ENCODE data around the gene E2F3. TPM values are rescaled to one million over a fixed set of nuclear protein-coding genes. Genes with fewer than 3 reads are reported as not detected.

The E2F3 gene
- total and polyA plus RNA-seq, 2 donors (not counting 3 experiments of a cell fraction or from before 2014, with no cell fraction given) = 8.6 to 22.0 TPM

DNA sequence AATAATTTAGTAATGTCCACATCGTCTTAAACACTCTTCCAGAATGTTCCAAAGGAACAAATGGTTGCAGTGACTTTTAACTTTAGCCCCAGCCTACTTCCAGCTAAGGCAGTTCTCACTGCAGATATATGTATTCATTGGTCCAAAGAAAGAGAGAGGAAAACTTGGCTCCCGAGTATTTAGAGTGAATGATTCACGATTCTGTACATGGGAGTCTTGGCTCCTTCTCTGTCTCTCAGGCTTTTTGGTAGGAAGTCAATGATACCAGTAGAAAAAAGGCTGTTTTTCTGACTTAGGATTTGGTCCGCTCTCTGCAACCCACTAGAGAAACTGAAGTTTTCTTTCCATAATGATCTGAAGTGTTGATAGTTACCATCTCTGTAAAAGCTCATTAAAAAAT lies 38.6 kb downstream of the E2F3 start:
- Histone ChIP-seq H3K9me1 (replicated peaks; ENCODE audit: control insufficient read depth, extremely low read depth, insufficient read depth, low read length) (peaks cover 6% of the 10 kb centered on the region), H3K9ac (replicated peaks; ENCODE audit: extremely low read depth, insufficient read depth, low read length) (no peak overlapping the region), H3K4me2 (ENCODE audit: insufficient read depth, low read length) (no peak overlapping the region), H3K4me1 (ENCODE audit: control insufficient read depth, extremely low read depth, insufficient read depth, low read length) (no peaks in the 10 kb centered on the region), H4K20me1 (replicated peaks; ENCODE audit: control insufficient read depth, extremely low read depth, insufficient read depth, low read length) (peaks cover 6% of the 10 kb centered on the region), H3K36me3 (ENCODE audit: control insufficient read depth in 2 of 2, extremely low read depth in 1 of 2, insufficient read depth in 2 of 2, low read length in 2 of 2) (peaks cover 0 to 2% of the 10 kb centered on the region in 2 experiments), H3K4me3 (replicated peaks in 1 of 3; ENCODE audit: insufficient read depth in 1 of 3, low read depth in 1 of 3, low read length in 3 of 3) (no peak overlapping the region), H3K9me3 (replicated peaks; ENCODE audit: control insufficient read depth, insufficient read depth, low read length) (no peaks in the 10 kb centered on the region), H3K79me2 (ENCODE audit: control insufficient read depth, insufficient read depth, low read length) (peaks cover 76% of the 10 kb centered on the region), H3K27ac (ENCODE audit: insufficient read depth, low read depth, low read length) (no peak overlapping the region), H2AFZ (ENCODE audit: low read depth, low read length) (no peak overlapping the region), H3K27me3 (ENCODE audit: control insufficient read depth in 2 of 2, insufficient read depth in 2 of 2, low read length in 2 of 2) (no peaks in the 10 kb centered on the region)
- intact Hi-C loops (cut with micrococcal nuclease) (no loop called here), dilution Hi-C loops (cut with MboI; ENCODE audit: extremely low pct_ligation_motif_present, low sequenced_read_pairs) (no loop called here)
- BruUV-seq (replicated peaks) = no TSS peak
- DNase-seq (ENCODE audit: low read depth, low spot score) (no peak), FAIRE-seq (no peak)
- TF ChIP-seq, protein P1, sequence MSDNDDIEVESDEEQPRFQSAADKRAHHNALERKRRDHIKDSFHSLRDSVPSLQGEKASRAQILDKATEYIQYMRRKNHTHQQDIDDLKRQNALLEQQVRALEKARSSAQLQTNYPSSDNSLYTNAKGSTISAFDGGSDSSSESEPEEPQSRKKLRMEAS (IDR thresholded peaks at IDR 0.05; ENCODE audit: insufficient read depth, insufficient read length) = no peak
- TF ChIP-seq POLR2AphosphoS5 (IDR thresholded peaks at IDR 0.05; ENCODE audit: insufficient read depth, low read depth, low read length) = no peak
- no peak for TF ChIP-seq MYC (IDR thresholded peaks at IDR 0.05; ENCODE audit: low read depth, low read length)
- TF ChIP-seq EZH2 (IDR thresholded peaks at IDR 0.05; ENCODE audit: borderline replicate concordance, low read depth, low read length, severe bottlenecking) = no peak
- no peak for TF ChIP-seq POLR2A (IDR thresholded peaks at IDR 0.05; ENCODE audit: low read depth, low read length)
- CTCF ChIA-PET = no interaction called here
- POLR2A ChIA-PET = no interaction called here

- H3K27ac ChIP-seq (ENCODE audit: insufficient read depth, low read depth, low read length) = no peak overlapping the region
Measured at GRCh38 chr6:20441236-20441635, 39.6 kb downstream of the E2F3 start.

More at GRCh38 chr6:20441236-20441635, 39.6 kb downstream of the E2F3 start:
- H2AFZ ChIP-seq (ENCODE audit: low read depth, low read length) = no peak overlapping the region
- POLR2A ChIA-PET = no interaction called here
- TF ChIP-seq JUN (IDR thresholded peaks at IDR 0.05; ENCODE audit: borderline replicate concordance, insufficient read depth, insufficient read length, low read depth) (no peak), FOS (IDR thresholded peaks at IDR 0.05; ENCODE audit: borderline replicate concordance, insufficient read depth, low read length) (no peak), EZH2 (IDR thresholded peaks at IDR 0.05; ENCODE audit: borderline replicate concordance, low read depth, low read length, severe bottlenecking) (no peak), POLR2A (IDR thresholded peaks at IDR 0.05; ENCODE audit: low read depth, low read length) (no peak), MYC (IDR thresholded peaks at IDR 0.05; ENCODE audit: low read depth, low read length) (no peak), GATA2 (IDR thresholded peaks at IDR 0.05; ENCODE audit: insufficient read depth, insufficient read length, low read depth, low read length) (no peak), POLR2AphosphoS5 (IDR thresholded peaks at IDR 0.05; ENCODE audit: insufficient read depth, low read depth, low read length) (no peak)
- TF ChIP-seq, protein P1 (IDR thresholded peaks at IDR 0.05; ENCODE audit: insufficient read depth, insufficient read length) = no peak
- TF ChIP-seq, protein P2, sequence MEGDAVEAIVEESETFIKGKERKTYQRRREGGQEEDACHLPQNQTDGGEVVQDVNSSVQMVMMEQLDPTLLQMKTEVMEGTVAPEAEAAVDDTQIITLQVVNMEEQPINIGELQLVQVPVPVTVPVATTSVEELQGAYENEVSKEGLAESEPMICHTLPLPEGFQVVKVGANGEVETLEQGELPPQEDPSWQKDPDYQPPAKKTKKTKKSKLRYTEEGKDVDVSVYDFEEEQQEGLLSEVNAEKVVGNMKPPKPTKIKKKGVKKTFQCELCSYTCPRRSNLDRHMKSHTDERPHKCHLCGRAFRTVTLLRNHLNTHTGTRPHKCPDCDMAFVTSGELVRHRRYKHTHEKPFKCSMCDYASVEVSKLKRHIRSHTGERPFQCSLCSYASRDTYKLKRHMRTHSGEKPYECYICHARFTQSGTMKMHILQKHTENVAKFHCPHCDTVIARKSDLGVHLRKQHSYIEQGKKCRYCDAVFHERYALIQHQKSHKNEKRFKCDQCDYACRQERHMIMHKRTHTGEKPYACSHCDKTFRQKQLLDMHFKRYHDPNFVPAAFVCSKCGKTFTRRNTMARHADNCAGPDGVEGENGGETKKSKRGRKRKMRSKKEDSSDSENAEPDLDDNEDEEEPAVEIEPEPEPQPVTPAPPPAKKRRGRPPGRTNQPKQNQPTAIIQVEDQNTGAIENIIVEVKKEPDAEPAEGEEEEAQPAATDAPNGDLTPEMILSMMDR (IDR thresholded peaks at IDR 0.05; ENCODE audit: extremely low read depth in 1 of 2, insufficient read depth in 1 of 2, low read depth in 1 of 2, low read length in 2 of 2) = no peak
- FAIRE-seq (no peak), DNase-seq (ENCODE audit: low read depth, low spot score) (no peak)
- no TSS peak for BruUV-seq (replicated peaks)
- H4K20me1 ChIP-seq (replicated peaks; ENCODE audit: control insufficient read depth, extremely low read depth, insufficient read depth, low read length) = peaks cover 6% of the 10 kb centered on the region
- H3K9ac ChIP-seq (replicated peaks; ENCODE audit: extremely low read depth, insufficient read depth, low read length) = no peak overlapping the region
- H3K9me1 ChIP-seq (replicated peaks; ENCODE audit: control insufficient read depth, extremely low read depth, insufficient read depth, low read length) = peaks cover 6% of the 10 kb centered on the region
- peaks cover 0 to 2% of the 10 kb centered on the region in 2 experiments for H3K36me3 ChIP-seq (ENCODE audit: control insufficient read depth in 2 of 2, extremely low read depth in 1 of 2, insufficient read depth in 2 of 2, low read length in 2 of 2)
- H3K9me3 ChIP-seq (replicated peaks; ENCODE audit: control insufficient read depth, insufficient read depth, low read length) = no peaks in the 10 kb centered on the region
- no peak overlapping the region for H3K4me3 ChIP-seq (replicated peaks in 1 of 3; ENCODE audit: insufficient read depth in 1 of 3, low read depth in 1 of 3, low read length in 3 of 3)
- CTCF ChIA-PET = no interaction called here
- H3K79me2 ChIP-seq (ENCODE audit: control insufficient read depth, insufficient read depth, low read length) = peaks cover 78% of the 10 kb centered on the region
- dilution Hi-C loops (cut with MboI; ENCODE audit: extremely low pct_ligation_motif_present, low sequenced_read_pairs) = no loop called here
- no peak overlapping the region for H3K4me2 ChIP-seq (ENCODE audit: insufficient read depth, low read length)
- H3K27me3 ChIP-seq (ENCODE audit: control insufficient read depth in 2 of 2, insufficient read depth in 2 of 2, low read length in 2 of 2) = no peaks in the 10 kb centered on the region
- intact Hi-C loops (cut with micrococcal nuclease) = no loop called here
- H3K4me1 ChIP-seq (ENCODE audit: control insufficient read depth, extremely low read depth, insufficient read depth, low read length) = no peaks in the 10 kb centered on the region
